ENCODE results near the gene FGD6. TPM values are rescaled to one million over a fixed set of nuclear protein-coding genes. Genes with fewer than 3 reads are reported as not detected.
A peak's percentile ranks its signal among the peaks of the same experiment; 100 is the strongest.

The FGD6 gene
- total and polyA plus RNA-seq, 2 experiments from 2014 or later, result 12.9 to 32.4 TPM

- Mint-ChIP-seq H3K9me3 (no peaks in the 10 kb centered on the region), H3K4me3 (peak overlapping the region; percentile 20; the same call in 1 of the 3 replicates), H3K36me3 (ENCODE audit: low read depth) (peaks cover 37% of the 10 kb centered on the region), H3K4me1 (peaks cover 83% of the 10 kb centered on the region), H3K27ac (peak overlapping the region; percentile 98), H3K27me3 (ENCODE audit: insufficient read depth, low read depth, poor library complexity) (peaks cover 11% of the 10 kb centered on the region)
- TF ChIP-seq ZNF114 (CRISPR knock-in tag; IDR thresholded peaks at IDR 0.05) (no peak), JUNB (IDR thresholded peaks at IDR 0.05; ENCODE audit: unreplicated experiment) (no peak), ETS1 (IDR thresholded peaks at IDR 0.05) (no peak), ZNF462 (CRISPR knock-in tag; IDR thresholded peaks at IDR 0.05) (no peak), EZH2 (IDR thresholded peaks at IDR 0.05; ENCODE audit: low read depth, unreplicated experiment) (no peak), NANOG (IDR thresholded peaks at IDR 0.05; ENCODE audit: borderline replicate concordance) (no peak), EZH2phosphoT487 (IDR thresholded peaks at IDR 0.05; ENCODE audit: unreplicated experiment) (no peak), POLR2AphosphoS5 (IDR thresholded peaks at IDR 0.05; ENCODE audit: low read depth) (no peak), CREB1 (CRISPR knock-in tag; IDR thresholded peaks at IDR 0.05; ENCODE audit: low read depth) (no peak), CTCF (conservative IDR thresholded peaks at IDR 0.05; ENCODE audit: low read depth in 2 of 2) (no peak), STAT1 (IDR thresholded peaks at IDR 0.05; ENCODE audit: unreplicated experiment) (no peak), ZNF331 (CRISPR knock-in tag; IDR thresholded peaks at IDR 0.05; ENCODE audit: low read depth) (no peak), REST (IDR thresholded peaks at IDR 0.05; ENCODE audit: unreplicated experiment) (no peak)
- no peak overlapping the region for H2AFZ ChIP-seq
- H3K4me3 ChIP-seq, result 0 out of 2 replicates have a peak overlapping the region, but pooled peaks have one; percentile 1
- H3K27me3 ChIP-seq (ENCODE audit: insufficient read depth), result no peaks in the 10 kb centered on the region
- 0 out of 2 replicates have a peak, but pooled peaks cover 3% of the 10 kb centered on the region for H3F3A ChIP-seq (replicated peaks; ENCODE audit: low read depth)
- H3K4me1 ChIP-seq (ENCODE audit: insufficient read depth), result peaks cover 95% of the 10 kb centered on the region
- peak overlapping the region; percentile 54 for H3K4me2 ChIP-seq
- DNase-seq (ENCODE audit: low spot score) (peak; percentile 47), ATAC-seq (peak; percentile 72)
- peak overlapping the region; percentile 96 for H3K27ac ChIP-seq (ENCODE audit: low read depth)
- H3K36me3 ChIP-seq (ENCODE audit: insufficient read depth), result no peaks in the 10 kb centered on the region
- no peaks in the 10 kb centered on the region for H4K20me1 ChIP-seq (replicated peaks; ENCODE audit: insufficient read depth)
- H3K9me2 ChIP-seq (ENCODE audit: insufficient read depth), result no peaks in the 10 kb centered on the region
- peaks cover 93% of the 10 kb centered on the region for H3K79me2 ChIP-seq (replicated peaks; ENCODE audit: insufficient read depth)
These were observed 11.6 kb downstream of the FGD6 start for GRCh38 chr12:95205685-95206084.
